Activated naive CD8-positive, alpha-beta T cell treated with anti-CD3 and anti-CD28 coated beads, Interleukin-2, amount 50 U/mL, for 24 hours (primary cell): Measurements from ENCODE around the gene MAP4K1.
A peak's percentile ranks its signal among the peaks of the same experiment; 100 is the strongest.
"Not testable (repeated sequence)": the region's sequence is repeated elsewhere in the genome, so short reads cannot be mapped to it uniquely, and the experiment has no call there.

Experiments used
- ATAC-seq: fragments of 150-1000 bp; cut with Tn5 transposase; one replicate; pipeline ENCODE4 v1.10.0; 2021
- DNase-seq: peaks from one replicate; pipeline ENCODE4 v3.0.0; 2021
- H3K27ac Mint-ChIP-seq: one replicate; pipeline ENCODE4 v1.8.0; 2021; ENCODE audit warnings: mild to moderate bottlenecking, mixed read lengths
- H3K27me3 Mint-ChIP-seq: one replicate; pipeline ENCODE4 v1.8.0; 2021; ENCODE audit warnings: mixed read lengths
- H3K36me3 Mint-ChIP-seq: one replicate; pipeline ENCODE4 v1.8.0; 2021; ENCODE audit warnings: low read depth, mixed read lengths
- H3K4me1 Mint-ChIP-seq: one replicate; pipeline ENCODE4 v1.8.0; 2021; ENCODE audit warnings: mixed read lengths
- H3K4me3 Mint-ChIP-seq: one replicate; pipeline ENCODE4 v1.8.0; 2021; ENCODE audit warnings: mild to moderate bottlenecking, moderate library complexity, mixed read lengths
- H3K9me3 Mint-ChIP-seq: one replicate; pipeline ENCODE4 v1.8.0; 2021; ENCODE audit warnings: mixed read lengths

The MAP4K1 gene

DNA sequence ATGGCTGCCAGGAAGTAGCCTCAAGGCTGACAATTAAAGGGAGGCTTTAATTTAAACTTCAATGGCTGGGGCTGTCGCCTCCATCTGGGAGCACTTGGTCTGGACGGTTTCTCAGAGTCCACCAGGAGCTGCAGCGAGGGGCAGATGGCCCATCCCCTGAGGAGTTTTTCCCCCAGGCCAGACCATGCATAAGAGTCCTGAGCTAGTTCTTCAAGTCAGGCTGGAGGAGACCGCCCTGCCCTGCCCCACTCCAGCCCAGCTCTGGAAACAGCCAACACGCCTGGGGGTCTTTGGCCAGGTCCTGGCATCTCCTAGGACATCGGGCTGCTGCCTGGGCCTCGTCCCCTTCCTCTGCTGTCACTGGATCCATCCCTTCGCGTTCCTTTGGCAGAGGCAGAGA is 24.4 kb upstream of the MAP4K1 start:
- ATAC-seq (no peak), DNase-seq (no peak)
- H3K27me3 Mint-ChIP-seq: no peaks in the 10 kb centered on the region
- H3K36me3 Mint-ChIP-seq: no peaks in the 10 kb centered on the region
- H3K4me3 Mint-ChIP-seq: no peak overlapping the region
- no peaks in the 10 kb centered on the region for H3K9me3 Mint-ChIP-seq
- peaks cover 9% of the 10 kb centered on the region for H3K4me1 Mint-ChIP-seq
- no peak overlapping the region for H3K27ac Mint-ChIP-seq

DNA sequence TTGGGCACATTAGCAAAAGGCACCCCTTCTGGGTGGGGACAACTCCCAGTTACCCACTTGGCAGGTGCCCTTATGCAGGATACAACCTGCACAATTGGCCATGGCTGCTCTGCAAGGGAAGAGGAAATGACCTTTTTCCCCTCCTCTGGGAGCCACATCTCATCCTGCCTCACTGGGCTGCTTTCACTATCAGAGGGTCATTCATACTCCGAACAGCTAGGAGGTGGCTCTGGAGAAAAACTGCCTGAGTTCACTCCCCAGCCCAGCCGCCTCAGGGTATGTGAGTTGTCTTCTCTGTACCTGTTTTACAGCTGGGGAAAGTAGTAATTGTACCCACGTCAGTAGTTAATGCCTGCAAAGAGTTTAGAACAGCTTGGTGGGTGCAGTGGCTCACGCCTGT is 22.6 kb upstream of the MAP4K1 start:
- Mint-ChIP-seq H3K36me3 (peaks cover 9% of the 10 kb centered on the region), H3K27ac (no peak overlapping the region), H3K4me3 (no peak overlapping the region), H3K9me3 (no peaks in the 10 kb centered on the region), H3K4me1 (peaks cover 25% of the 10 kb centered on the region), H3K27me3 (no peaks in the 10 kb centered on the region)
- DNase-seq: no peak
- ATAC-seq: no peak

DNA sequence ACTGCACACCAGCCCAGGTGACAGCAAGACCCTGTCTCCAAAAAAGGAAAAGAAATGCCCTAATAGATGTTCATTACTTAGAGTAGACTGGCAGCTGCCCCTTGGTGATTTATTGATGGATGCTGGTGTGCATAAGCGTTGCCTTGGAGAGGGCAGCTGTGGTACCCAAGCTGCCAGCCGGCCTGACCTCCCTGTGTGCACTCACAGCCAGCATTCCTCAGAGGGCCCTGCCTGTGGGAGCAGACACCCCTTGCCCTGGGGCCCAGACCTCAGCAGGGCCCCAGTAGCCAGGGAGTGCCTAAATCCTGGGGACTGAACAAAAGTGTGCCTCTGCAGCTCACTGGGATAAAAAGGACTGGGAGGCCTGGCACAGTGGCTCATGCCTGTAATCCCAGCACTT is 21.9 kb upstream of the MAP4K1 start:
- no peak overlapping the region for H3K4me3 Mint-ChIP-seq
- no peak overlapping the region for H3K27ac Mint-ChIP-seq
- H3K9me3 Mint-ChIP-seq: no peaks in the 10 kb centered on the region
- DNase-seq (no peak), ATAC-seq (no peak)
- H3K4me1 Mint-ChIP-seq: peaks cover 31% of the 10 kb centered on the region
- H3K36me3 Mint-ChIP-seq: peaks cover 12% of the 10 kb centered on the region
- no peaks in the 10 kb centered on the region for H3K27me3 Mint-ChIP-seq

DNA sequence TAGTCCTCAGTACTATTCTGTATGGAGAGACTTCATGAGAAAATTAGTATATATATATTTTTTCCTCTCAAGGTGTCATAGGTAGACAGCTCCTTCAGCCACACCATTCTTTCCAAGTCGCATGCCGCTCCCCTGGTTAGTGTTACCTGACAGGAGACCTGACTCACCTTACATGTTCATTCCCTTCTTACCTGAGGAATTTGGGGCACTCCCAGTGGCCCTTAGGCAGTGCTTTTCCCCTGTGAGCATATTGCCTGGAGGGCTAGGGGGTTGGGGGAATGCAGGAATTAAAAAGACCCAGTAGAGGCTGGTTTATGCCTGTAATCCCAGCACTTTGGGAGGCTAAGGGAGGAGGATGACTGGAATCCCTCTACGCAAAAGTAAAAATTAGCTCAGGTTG is 20.7 kb upstream of the MAP4K1 start:
- Mint-ChIP-seq H3K9me3 (no peaks in the 10 kb centered on the region), H3K27me3 (no peaks in the 10 kb centered on the region), H3K4me3 (no peak overlapping the region), H3K4me1 (peaks cover 34% of the 10 kb centered on the region), H3K36me3 (peaks cover 16% of the 10 kb centered on the region), H3K27ac (no peak overlapping the region)
- no peak for DNase-seq
- no peak for ATAC-seq

DNA sequence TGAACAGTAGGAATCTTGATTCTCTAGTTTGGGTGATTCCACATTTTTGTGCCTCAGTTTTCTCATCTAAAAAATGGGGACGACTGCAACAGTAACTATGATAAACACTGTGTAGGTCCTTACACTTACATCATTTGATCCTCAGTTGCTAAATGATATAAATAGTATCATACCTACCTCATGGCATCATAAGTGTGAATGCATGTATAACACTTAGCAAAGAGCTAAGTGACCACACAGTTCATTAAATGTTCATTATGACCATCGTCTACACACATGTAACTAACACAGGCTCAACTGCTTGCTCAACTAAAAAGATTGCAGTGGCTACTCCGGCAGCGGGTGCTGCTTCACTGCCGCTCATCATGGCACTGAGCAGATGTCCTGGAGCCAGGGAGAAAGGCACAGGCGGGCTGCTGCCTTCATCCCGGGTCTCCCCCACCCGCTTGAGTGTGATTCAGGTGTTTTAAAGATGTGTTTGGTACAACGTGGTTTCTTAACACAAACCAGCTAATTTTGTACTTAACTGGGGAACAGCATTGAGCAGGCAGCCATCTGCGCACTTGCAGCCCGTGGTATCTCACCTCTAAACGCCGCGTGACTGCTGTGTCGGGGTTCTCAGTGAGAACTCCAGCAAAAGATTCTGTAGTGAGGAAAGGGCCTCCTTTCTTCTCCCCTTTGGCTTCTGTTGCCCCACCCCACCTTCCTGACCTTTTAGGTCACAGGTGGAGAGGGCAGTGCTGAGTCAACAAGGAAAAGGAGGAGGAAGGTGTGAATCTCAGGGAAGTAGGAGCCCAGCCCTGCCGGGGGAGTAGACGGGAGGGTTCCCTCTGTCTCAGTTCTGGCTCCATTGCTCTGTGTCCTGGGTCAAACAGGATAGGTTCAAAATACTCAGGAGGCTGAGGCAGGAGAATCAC is 18.0 kb upstream of the MAP4K1 start:
- peaks cover 34% of the 10 kb centered on the region for H3K36me3 Mint-ChIP-seq
- H3K4me3 Mint-ChIP-seq: no peak overlapping the region

DNA sequence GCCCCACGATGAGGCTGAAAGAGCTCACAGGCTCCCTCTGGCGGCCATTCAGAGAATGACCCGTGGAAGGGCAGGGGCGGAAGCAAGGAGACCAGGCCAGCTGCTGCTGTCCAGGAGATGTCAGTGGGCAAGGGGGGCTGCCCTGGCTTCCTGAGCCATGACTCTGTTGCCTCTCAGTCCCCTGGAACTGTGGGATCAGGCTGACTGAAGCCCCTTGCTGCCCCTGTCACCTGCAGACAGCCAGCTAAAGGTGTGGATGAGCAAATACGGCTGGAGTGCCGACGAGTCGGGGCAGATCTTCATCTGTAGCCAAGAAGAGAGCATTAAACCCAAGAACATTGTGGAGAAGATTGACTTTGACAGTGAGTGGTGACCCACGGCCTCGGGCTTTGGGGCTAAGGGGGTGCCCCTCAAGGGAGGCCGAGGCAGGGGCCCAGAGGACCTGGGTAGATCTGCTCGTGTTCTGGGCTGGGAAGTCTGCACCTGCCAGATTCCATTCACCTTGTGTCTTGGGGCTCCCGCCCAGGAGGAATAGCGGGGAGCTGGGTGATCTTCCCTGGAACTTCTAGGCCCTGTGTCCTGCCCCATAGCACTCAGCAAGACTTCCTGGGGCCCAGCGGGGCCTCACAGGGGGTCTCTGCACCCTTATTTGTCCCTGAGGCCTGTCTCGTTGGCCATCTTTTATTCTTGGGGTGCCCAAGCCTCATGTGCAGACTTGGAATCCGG is 17.2 kb upstream of the MAP4K1 start:
- peaks cover 35% of the 10 kb centered on the region for H3K36me3 Mint-ChIP-seq
- H3K4me1 Mint-ChIP-seq: peaks cover 36% of the 10 kb centered on the region
- ATAC-seq (no peak), DNase-seq (peak; percentile 80)
- no peaks in the 10 kb centered on the region for H3K9me3 Mint-ChIP-seq
- peak overlapping the region; percentile 83 for H3K27ac Mint-ChIP-seq
- H3K4me3 Mint-ChIP-seq: no peak overlapping the region
- H3K27me3 Mint-ChIP-seq: no peaks in the 10 kb centered on the region

More for the DNA sequence above, 18.0 kb upstream of the MAP4K1 start:
- ATAC-seq: no peak
- peak overlapping the region; percentile 46 for H3K27ac Mint-ChIP-seq
- no peak for DNase-seq
- H3K27me3 Mint-ChIP-seq: no peaks in the 10 kb centered on the region
- peaks cover 36% of the 10 kb centered on the region for H3K4me1 Mint-ChIP-seq
- H3K9me3 Mint-ChIP-seq: no peaks in the 10 kb centered on the region

DNA sequence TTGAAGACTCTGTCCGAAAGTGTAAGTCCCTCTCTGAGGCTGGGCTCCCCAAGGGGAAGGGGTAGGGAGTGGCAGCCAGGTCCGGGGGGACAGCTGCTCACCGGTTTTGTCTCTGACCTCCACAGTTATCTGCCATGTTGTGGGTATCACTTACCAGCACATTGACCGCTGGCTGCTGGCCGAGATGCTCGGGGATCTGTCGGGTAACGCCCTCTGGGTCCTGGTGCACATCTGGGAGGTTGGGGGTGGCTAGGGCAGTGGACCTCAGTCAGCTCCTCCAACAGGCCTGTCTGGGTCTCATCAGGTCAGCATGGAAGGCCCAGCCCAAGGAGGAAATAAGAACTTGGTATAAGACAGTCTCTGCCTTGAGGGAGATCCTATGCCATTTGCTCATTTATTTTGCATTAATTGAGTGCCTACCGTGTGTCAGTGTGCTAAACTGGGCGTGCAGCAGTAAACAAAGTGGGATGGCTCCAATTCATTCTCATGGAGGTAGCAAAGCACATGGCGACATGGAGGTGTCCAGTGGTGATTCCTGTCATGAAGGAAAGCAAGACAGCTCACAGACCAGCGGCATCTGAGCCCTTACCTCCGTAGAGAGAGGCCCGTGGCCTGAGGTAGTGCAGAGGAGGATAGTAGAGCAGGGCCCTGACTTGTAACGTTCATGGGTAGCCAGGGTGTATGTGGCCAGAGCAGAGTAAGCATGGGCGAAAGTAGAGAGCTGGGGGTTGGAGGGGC is 14.9 kb upstream of the MAP4K1 start:
- Mint-ChIP-seq H3K4me1 (peaks cover 38% of the 10 kb centered on the region), H3K27ac (no peak overlapping the region), H3K9me3 (no peaks in the 10 kb centered on the region), H3K27me3 (no peaks in the 10 kb centered on the region), H3K36me3 (peaks cover 41% of the 10 kb centered on the region), H3K4me3 (no peak overlapping the region)
- ATAC-seq (no peak), DNase-seq (no peak)

DNA sequence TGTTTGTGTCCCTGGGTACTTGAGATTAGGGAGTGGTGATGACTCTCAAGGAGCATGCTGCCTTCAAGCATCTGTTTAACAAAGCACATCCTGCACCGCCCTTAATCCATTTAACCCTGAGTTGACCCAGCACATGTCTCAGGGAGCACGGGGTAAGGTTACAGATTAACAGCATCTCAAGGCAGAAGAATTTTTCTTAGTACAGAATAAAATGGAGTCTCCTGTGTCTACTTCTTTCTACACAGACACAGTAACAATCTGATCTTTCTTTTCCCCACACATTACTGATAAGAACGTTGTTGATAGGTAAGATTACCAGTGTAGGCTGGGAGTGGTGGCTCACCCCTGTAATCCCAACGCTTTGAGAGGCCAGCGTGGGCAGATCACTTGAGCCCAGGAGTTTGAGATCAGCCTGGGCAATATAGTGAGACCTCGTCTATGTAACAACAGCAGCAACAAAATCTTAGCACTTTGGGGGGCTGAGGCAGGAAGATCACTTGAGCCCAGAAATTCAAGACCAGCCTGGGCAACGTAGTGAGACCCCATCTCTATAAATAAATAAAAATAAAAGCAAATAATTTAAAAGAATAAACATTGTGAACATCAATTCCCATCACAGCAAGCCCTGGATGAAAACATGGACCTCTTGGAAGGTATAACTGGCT is 14.2 kb upstream of the MAP4K1 start:
- H3K4me1 Mint-ChIP-seq: peaks cover 31% of the 10 kb centered on the region
- peaks cover 43% of the 10 kb centered on the region for H3K36me3 Mint-ChIP-seq
- DNase-seq, ATAC-seq, H3K4me3 Mint-ChIP-seq, H3K27ac Mint-ChIP-seq, H3K27me3 Mint-ChIP-seq, H3K9me3 Mint-ChIP-seq: not testable (repeated sequence)

DNA sequence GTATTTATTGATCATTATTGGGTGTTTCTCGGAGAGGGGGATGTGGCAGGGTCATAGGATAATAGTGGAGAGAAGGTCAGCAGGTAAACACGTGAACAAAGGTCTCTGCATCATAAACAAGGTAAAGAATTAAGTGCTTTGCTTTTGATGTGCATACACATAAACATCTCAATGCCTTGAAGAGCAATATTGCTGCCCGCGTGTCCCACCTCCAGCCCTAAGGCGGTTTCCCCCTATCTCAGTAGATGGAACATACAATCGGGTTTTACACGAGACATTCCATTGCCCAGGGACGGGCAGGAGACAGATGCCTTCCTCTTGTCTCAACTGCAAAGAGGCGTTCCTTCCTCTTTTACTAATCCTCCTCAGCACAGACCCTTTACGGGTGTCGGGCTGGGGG is 13.5 kb upstream of the MAP4K1 start:
- not testable (repeated sequence) for H3K27me3 Mint-ChIP-seq, H3K9me3 Mint-ChIP-seq, H3K4me3 Mint-ChIP-seq, ATAC-seq, DNase-seq, H3K27ac Mint-ChIP-seq
- Mint-ChIP-seq H3K4me1 (peaks cover 25% of the 10 kb centered on the region), H3K36me3 (peaks cover 45% of the 10 kb centered on the region)

DNA sequence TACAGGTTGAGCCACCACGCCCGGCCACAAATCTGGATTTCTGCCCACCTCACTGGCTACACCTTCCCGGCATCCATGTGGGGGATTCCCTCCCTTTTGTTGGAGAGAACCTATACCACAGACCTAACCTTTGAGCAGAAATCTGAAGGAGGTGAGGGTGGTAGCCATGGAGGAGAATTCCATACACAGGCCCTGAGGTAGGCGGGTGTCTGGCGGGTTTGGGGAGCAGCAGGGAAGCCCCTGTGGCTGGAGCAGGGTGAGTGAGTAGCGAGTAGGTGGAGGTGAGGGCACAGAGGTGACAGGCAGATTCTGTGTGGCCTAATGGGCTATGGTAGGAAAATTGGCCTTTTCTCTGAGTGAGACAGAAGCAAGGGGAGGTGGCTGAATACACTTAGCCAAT is 11.8 kb upstream of the MAP4K1 start:
- Mint-ChIP-seq H3K4me1 (peaks cover 8% of the 10 kb centered on the region), H3K27me3 (no peaks in the 10 kb centered on the region), H3K27ac (no peak overlapping the region), H3K9me3 (no peaks in the 10 kb centered on the region), H3K4me3 (no peak overlapping the region), H3K36me3 (peaks cover 42% of the 10 kb centered on the region)
- DNase-seq (no peak), ATAC-seq (no peak)

DNA sequence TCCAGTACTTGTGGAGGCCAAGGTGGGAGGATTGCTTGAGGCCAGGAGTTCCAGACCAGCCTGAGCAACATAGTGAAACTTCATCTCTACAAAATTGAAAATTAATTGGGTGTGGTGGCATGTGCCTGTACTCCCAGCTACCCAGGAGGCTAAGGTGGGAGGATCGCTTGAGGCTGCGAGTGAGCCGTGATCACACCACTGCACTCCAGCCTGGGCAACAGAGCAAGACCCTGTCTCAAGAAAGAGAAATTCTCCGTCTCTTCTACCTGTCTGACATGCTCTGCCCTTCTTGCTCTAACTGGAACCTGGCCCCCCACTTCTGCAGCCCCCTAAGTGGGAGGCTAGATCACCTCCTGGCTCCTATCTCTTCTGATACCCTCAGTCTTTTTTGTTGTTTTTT is 8.6 kb upstream of the MAP4K1 start:
- peak overlapping the region; percentile 29 for H3K27ac Mint-ChIP-seq
- ATAC-seq (no peak), DNase-seq (no peak)
- H3K4me3 Mint-ChIP-seq: no peak overlapping the region
- H3K27me3 Mint-ChIP-seq: no peaks in the 10 kb centered on the region
- H3K9me3 Mint-ChIP-seq: no peaks in the 10 kb centered on the region
- H3K36me3 Mint-ChIP-seq: peaks cover 47% of the 10 kb centered on the region
- H3K4me1 Mint-ChIP-seq: peaks cover 6% of the 10 kb centered on the region

DNA sequence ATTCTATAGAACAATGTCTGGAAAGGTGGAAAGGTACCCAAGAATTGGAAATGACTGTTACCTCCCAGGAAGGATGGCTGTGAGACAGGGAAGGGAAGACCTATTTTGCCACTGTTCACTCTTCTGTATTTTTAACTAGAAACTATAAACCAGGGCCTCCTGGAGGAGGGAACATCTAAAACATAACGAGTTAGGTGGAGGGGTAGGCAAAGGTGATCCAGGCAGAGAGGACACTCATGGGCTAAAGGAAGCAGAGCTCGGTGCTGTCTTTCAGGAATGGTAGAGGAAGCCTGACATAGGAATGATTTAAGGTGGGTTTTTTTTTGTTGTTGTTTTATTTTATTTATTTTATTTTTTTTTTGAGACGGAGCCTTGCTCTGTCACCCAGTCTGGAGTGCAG is 7.1 kb upstream of the MAP4K1 start:
- DNase-seq: no peak
- Mint-ChIP-seq H3K27ac (no peak overlapping the region), H3K4me3 (no peak overlapping the region), H3K36me3 (peaks cover 46% of the 10 kb centered on the region), H3K27me3 (no peaks in the 10 kb centered on the region), H3K4me1 (peaks cover 13% of the 10 kb centered on the region), H3K9me3 (no peaks in the 10 kb centered on the region)
- ATAC-seq: no peak

DNA sequence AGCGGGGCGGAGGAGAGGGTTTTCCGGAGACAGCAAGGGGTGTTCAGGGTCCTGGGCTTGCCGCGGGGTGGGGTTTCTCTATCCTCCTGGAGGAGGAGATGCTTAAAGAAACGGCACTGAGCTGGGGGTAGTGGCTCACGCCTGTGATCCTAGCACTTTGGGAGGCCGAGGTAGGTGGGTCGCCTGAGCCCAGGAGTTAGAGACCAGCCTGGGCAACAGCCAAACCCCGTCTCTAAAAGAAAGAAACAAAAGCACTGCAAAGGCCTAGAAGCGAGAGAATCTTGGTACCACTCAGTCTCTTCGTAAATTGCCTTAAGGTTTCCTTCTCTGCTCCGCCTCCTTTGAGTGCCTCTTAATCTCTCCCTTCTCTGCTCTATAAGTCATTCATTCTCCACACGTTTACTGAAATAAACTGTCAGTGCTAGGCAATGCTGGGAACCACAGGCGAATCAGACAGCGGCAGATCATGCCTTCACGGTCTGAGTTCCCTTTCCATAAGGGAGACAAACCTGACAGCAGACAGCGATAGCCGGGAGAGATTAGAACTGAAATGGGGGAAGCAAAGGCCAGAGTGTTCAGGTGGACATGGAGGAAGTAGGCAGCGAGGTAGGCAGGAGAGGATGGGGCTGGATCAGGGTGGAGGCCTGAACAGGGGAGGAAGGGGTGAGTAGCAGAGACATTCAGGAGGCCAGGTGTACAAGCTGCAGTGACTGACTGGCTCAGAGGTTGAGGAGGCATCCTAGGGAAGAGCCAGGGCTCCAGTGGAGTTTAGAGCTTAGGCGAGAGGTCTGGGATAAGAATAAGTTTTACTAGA is 1.8 kb upstream of the MAP4K1 start:
- Mint-ChIP-seq H3K4me1 (peaks cover 47% of the 10 kb centered on the region), H3K9me3 (no peaks in the 10 kb centered on the region), H3K36me3 (peaks cover 39% of the 10 kb centered on the region), H3K27ac (peak overlapping the region; percentile 100), H3K4me3 (peak overlapping the region; percentile 100), H3K27me3 (peaks cover 2% of the 10 kb centered on the region)
- DNase-seq: no peak
- peak; percentile 2 for ATAC-seq
